NB4 (cell line): Measurements from ENCODE around the gene LZTFL1.

Experiments
- POLR2A ChIP-seq: IDR thresholded peaks from 2 replicates; pipeline ENCODE4 v1.6.1; 2011; ENCODE audit warnings: mild to moderate bottlenecking; ENCODE audit not compliant: insufficient read length; ENCODE audit errors: extremely low read depth
- TF ChIP-seq, protein P1 (sequence below): IDR thresholded peaks from one replicate; pipeline ENCODE4 v1.5.1; 2012; ENCODE audit warnings: low read depth, low read length

- TF ChIP-seq, protein P1, sequence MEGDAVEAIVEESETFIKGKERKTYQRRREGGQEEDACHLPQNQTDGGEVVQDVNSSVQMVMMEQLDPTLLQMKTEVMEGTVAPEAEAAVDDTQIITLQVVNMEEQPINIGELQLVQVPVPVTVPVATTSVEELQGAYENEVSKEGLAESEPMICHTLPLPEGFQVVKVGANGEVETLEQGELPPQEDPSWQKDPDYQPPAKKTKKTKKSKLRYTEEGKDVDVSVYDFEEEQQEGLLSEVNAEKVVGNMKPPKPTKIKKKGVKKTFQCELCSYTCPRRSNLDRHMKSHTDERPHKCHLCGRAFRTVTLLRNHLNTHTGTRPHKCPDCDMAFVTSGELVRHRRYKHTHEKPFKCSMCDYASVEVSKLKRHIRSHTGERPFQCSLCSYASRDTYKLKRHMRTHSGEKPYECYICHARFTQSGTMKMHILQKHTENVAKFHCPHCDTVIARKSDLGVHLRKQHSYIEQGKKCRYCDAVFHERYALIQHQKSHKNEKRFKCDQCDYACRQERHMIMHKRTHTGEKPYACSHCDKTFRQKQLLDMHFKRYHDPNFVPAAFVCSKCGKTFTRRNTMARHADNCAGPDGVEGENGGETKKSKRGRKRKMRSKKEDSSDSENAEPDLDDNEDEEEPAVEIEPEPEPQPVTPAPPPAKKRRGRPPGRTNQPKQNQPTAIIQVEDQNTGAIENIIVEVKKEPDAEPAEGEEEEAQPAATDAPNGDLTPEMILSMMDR, result no peak
- TF ChIP-seq POLR2A, result no peak
Observed at GRCh38 chr3:45807133-45807532, 34.8 kb downstream of the LZTFL1 start.
